ENCODE results near the gene SEMA5A.

DNA sequence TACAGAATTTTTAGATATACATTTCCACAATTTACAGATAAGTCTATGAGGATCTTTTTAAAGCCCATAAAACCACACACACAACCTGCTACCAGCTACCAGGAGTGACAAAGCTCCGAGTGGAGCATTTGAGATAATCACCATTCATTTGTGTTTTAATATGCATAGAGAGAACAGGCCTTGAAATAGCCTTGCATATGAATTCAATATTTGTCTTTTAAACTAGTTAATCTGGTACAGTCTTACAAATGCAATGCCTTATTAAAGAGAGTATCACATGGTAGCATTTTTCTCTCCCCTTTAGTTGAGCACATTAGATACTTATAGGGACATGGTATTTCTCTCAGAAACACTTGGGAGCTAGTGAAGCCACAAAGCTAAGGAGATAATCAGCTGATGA is 49.1 kb downstream of the SEMA5A start:
- no peak for TF ChIP-seq CTCF (IDR thresholded peaks at IDR 0.05)
- no peak for TF ChIP-seq POLR2A (IDR thresholded peaks at IDR 0.05)
- no peak for TF ChIP-seq POLR2AphosphoS5 (IDR thresholded peaks at IDR 0.05)
